Ureter (tissue), 1 donor: ENCODE data around the gene ZFHX3. TPM values are rescaled to one million over a fixed set of nuclear protein-coding genes. Genes with fewer than 3 reads are reported as not detected.

Source experiments
- DNase-seq: peaks from one replicate; pipeline ENCODE4 v3.0.0-alpha.2; 2020; ENCODE audit warnings: low spot score
- total RNA-seq: library from RNA; stranded (reverse); gene quantifications from one replicate; pipeline ENCODE4 v1.2.4, GENCODE V29; 2023
- donor health status: DM: yes; HTN: yes; CAD: no.

Gene ZFHX3
- total RNA-seq, 1 donor from 2014 or later = 60.8 TPM

DNA sequence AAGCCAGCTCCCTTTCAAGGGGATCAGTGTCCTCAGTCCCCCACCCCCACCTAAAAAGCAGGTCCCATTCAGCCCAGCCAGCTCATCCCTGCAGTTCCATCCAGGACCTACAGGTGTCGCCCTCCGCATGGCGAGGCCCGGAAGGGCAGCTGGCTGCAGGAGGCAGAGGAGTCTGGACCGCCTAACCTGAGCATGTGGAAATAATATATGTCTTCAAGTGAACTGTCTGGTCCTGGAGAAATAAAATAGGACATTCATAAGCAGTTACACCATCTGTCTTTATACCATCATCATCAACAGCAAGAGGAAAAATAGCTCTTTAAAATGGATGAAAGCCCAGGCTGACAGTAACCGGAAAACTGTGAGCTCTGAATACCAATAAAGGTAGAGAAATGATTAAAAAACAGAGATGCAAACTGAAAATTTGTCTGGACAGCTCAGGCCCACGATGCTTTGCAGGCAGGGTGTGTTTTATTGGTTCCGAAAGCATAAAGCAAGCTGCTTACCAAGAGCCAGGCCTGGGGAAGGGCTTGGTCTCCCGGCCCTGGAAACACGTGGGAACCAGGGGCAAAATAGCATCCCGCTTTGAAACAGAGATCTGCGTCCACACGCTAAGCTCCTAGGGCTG, 215.2 kb downstream of the ZFHX3 start:
- DNase-seq = peak; percentile 88

DNA sequence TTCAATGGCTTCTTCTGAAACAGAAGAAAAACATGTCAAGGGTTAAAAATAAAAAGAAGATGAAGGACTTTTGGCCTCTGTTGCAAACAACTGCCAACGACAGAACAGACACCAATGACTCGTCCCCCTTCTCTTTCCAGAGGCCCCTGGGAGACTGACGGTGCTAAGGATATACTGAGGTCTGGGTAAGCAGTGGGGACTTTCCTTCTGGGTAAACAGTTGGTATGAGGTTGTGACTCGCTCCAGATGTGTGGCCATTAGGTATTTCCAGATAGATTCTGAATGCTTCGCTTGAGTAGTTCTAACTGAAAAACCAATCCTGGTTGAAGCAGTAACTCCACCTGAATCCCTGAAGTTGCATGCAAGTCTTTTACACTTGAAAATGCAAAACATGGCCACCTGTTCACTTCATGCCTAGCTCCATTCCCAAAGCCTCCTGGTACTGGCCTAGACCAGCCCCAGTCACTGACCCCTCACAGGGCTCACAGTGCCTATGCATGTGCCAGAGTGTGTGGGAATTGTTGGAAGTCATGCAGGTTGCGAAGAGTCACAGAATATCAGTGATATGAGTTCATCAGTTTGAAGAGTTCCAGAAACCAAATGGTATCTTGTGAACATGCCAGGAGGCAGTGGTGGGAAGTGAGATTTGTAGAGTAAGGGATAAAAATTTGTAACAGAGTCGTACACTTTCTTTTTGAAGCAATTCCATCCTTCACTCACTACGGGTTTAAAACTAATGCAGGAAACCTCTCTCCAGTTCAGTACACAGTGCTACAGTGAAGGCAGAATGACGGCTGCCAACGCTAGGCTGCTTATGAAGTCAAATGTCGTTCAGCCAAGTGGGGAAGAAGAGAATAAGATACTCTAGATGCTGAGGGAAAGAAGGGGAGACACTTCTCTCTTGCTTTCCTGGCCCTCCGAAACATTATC, 217.8 kb downstream of the ZFHX3 start:
- no peak for DNase-seq

DNA sequence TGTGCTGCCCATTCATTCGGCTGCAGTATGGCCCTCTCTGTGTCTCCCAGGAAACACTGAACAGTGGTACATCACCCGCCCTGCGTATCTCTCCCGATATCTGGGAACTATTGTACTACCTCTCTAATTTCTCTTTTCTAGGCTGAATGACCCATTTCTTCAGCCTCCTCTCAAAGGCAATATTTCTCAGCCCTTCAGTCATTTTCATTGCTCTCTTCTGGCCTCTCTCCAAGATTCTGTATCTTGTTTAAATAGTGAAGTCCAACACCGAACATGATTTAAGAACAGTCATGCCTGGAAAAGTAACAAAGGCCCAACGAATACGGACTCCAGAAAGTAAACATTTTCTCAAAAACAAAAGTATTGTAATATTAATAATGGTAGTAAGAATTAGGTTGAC, 220.1 kb downstream of the ZFHX3 start:
- no peak for DNase-seq

DNA sequence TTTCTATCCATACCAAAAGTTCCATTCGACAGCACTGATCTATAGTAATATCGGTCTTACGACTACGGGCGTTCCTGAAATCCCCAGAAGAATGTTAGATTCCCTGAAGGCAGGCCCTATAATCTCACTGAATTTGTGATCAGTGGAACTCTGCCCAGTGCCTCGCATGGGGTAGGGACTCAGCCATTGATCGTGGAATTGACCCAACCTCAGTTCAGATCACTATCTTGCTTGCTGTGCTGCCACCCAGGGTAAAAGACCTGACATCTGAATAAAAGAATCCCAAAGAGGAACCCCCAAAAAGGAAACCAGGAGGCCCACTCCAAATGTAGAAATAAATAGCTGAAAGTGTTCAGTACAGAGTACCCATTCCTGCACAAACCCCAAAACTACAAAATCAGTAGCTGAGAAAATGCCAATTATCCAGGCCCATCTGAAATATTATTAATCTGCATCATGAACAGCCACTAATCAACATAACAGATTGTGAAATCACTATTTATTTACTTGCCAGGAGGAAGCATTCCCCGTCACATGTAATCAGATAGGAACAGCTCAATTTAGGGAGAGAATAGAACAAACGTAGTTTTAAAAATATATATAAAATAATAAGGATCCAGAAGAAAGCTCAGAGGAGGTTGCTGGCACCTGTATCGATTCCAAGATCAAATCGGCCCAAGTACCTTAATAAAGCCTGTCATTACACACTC, 221.9 kb downstream of the ZFHX3 start:
- DNase-seq = no peak

DNA sequence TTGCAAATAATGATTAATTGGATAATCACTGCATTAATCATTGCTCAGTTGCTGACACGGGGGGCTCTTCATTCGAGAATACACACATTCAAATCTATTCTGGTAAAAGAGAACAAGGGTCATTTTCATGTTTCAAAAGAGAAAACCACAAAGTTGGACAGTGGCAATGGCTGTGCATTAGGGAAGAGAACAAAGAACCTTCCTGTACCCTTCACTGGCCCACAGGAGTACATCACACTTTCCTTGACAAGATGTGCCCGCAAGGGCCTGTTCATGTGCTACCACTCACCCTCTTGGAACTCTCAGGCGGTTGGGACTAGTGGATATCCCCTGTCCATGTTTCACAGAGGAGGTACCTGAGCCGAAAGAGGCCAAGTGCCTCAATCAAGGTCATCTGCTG, 223.2 kb downstream of the ZFHX3 start:
- no peak for DNase-seq

DNA sequence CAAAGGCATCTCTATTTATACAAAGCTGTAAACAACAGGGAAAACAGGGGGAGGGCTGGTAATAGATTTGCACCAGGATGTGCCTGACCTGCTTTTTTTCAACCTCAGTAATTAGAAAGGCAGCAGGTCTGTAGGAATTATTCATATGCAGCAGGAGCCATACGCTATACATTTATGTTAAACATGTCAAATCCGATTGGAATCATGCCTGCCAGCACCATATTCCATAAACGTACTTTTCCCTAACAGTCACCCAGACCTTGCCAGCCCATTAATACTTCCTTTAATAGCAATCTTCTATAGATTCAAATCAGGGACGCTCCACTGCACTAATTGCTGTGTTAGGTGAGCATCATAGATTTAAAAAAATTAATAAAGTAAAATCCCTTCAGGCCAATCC, 223.9 kb downstream of the ZFHX3 start:
- no peak for DNase-seq

DNA sequence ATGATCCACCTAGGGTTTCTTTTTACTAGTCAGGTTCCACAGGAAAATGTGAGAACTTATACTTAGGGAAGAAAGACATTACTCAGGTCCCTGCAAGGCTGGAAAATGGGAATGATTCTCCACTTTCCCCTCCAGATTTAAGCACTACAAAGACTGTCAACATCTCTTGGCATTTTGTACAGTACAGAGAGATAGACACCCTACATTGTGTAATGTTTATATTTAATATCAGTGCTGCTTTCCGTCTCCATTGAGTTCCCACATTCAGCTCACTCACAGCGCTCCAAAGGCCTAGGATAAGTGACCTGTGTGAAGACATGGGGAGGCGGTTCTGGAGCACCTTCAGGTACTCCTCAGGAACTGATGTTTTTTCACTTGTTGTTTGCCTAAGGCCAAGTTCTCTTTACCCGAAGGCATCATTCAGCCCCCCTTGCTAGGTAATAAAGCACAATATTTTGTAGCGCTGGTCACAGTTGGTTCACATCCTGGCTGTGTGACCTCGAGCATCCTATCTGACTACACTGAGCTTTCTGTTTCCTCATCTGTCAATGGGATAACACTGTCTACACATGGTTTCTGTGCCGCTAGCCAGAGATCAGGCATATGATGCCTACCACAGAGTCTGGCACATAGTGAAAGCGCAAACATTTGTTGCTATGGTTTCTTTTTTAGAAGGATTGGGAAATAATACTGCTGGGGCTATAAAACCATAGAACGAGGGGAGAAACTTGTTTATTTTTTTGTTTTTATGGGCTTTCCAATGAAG, 226.6 kb downstream of the ZFHX3 start:
- DNase-seq = no peak

DNA sequence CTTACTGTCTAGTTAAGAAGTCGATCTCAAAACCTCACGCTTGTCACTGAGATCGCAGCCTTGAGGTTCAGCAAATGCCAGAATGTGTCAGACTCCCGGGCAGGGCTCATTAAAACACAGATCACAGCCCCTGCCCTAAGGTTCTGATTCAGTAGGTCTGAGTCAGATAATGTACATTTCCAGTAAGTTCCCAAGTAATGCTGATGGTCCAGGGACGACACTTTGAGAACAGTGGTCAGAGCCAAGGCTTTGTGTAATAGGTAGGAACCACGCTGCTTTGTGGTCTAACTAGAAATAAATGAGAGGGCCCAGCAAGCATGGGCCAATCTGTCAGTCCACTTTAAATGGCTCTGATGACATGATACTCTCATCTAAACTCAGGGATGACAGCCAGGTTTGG, 228.6 kb downstream of the ZFHX3 start:
- DNase-seq = no peak

DNA sequence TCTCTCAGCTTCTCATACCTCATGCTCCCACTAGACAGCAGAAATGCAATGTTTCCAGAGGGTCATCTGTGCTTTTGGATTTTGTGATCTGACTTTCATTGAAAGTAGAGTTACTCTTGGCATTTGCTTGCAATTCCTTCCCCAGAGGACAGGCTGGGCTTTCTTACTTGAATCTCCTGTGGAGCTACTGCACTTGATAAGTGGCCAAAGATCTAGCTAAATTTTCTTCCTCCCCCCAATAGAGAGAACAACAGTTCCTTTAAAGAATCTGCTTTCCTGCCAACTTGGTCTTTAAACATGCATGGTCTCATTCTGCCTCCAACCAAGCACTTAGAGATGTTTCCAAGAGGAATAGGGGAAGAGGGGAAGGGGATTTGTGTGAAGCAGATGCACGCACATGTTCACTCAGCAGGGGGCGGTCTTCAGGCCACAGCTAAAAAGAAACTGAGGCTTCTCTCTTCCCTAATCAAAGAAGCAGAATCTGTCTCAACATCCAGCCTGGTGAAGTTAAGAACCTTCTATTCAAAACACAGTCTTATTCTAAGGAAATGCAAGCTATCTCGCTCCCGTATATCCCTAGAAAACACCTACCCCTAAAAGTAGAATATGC, 229.6 kb downstream of the ZFHX3 start:
- no peak for DNase-seq

DNA sequence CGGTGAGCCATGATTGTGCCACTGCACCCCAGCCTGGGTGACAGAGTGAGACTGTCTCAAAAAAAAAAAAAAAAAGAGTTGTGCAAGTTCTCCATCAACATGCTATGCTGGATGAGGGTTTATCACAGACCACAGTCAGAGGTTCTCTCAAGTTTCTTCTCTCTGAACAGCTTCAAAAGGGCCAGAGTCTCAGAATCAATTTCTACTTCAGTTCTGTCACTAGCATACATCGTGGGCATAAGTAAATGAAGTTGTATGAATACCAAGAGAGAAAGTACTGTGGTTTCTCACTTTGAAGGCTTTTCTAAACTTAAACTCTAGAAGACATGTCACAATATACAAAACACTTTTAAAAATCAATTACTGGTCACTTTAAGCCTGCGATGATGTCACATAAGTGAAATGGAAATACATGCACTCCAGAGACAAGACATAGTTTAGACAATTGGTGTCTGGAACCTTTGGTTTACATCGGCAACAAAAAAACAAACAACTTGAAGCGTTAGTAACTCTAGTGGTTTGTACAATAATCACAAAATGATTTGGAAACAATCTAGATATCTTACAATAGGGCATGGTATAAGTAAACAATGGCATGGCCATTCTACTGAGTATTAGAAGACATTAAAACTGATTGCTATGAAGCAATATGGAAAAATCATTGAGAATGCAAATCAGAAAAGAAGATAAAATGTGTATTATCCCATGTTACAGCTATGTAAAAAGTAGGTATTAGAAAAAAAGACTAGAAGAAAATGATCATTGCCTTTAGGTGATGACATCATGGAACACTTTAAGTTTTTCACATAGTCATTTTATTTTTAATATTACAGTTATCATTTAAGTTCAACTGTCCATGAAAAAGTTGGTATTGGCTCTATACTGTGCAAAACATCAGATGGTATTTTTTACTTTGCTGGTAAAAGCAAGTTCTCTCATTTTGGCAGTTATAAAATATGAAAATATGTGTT, 232.3 kb downstream of the ZFHX3 start:
- DNase-seq = no peak

DNA sequence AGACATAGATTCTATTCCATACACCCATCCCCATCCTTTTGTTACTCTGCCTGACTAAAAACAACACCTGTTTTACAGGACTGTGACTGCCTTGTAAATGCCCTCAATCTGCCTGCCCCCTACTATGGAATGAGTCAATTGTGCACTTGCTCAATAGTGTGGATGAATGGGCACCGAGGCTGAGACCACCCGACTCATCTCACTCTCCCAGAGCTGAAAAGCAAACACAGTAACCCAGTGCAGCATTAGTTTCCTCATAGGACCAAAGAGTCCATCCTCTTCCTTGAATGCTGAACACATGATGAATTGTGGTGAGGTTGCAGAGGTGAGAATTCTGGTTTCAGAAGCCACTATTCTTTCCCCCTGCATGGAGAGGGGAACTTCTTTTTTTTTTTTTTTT, 233.7 kb downstream of the ZFHX3 start:
- DNase-seq = no peak

DNA sequence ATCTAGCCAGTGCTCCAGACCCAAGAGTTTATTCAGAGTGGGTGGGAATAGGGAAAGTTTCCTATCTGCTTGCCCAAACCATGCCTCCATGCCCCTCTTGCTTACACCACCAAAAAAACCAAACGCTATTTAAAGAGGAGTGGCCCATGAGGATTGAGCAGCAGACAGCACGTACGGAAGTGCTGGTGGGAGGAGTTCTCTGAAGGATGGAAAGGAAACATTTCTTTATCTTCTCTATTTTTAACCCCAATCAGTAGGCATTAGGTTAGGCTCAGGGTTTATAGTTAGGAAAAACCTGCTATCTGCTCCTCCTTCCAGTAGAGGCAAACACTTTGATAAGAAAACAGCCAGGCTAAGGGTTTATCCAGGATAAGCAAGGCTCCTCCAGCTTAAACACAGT, 235.3 kb downstream of the ZFHX3 start:
- DNase-seq = no peak

DNA sequence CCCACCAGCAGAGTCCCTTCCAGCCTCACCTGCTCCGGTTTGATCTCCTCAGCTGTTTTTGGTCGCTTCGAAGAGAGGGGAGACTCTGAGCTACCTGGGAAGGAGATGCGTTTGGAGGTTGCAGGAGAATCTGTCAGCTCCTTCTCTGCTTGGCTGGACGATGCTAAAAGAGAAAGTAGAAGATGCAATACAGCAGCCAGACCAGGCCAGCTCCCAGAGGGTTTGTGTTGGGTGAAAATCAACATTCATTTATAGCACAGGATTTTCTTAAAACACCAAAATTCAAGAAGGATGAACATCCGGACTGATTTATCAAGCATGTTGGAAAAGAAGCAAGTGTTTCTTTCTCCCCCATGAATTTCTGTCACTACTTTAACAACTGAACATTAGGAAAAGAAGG, 236.1 kb downstream of the ZFHX3 start:
- no peak for DNase-seq

DNA sequence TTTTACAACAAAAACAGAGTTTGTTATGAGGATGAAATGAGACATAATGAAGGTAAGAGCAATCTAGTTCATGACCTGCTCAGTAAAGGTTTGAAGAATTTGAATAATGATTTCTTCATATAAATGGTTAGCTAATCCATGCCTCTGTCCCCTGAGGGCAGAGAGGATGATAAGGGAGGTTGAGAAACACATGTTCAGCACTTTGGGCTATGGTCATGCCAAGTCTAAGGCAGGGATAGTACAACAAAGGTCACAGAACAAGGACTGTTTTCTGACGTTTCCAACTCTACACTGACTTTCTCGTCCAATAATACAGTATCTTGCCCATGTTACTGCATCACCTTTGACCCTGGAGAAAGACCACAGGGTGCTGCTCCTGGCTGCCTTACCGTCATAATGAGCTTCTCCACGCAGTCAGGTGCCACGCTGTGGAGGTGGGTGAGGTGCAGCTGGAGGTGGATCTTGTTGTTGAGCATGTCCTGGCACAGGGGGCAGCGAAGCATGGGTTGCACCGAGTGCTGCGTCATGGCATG, 236.7 kb downstream of the ZFHX3 start:
- no peak for DNase-seq

DNA sequence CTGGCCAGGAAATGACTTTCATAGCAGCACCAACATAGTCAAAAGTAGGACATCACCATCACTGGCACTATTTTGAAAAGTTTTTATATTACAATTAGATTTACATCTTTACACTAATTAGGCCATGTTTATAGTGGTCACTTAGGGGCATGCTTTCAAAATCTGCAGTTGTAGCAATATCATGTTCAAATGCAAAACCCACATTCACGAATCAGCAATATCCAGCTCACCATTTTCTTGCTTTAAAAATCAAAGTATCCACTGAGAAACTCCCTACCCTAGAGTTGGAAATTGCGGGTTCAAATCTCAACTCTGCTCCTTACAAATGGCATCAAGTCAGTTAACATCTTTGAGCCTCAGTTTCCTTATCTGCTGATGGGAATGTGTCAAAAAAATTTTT, 237.4 kb downstream of the ZFHX3 start:
- DNase-seq = no peak

DNA sequence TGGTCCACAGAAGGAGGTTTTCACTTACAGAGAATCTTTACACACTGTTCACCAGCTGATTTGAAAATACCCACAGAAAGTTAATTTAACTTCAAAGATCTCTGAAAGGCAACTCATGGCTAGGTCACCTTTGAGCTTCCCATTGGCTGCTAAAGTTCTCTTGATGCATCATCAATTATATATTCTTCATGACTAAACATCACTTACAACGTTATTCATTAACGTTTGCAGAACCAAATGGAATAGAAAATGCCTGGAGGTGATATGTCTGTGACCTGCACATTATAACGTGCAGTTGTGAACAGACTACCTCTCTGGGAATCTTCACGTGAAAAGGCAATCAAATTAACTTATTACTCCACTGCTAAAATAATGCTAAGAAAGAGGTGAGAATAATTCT, 238.5 kb downstream of the ZFHX3 start:
- DNase-seq = no peak

DNA sequence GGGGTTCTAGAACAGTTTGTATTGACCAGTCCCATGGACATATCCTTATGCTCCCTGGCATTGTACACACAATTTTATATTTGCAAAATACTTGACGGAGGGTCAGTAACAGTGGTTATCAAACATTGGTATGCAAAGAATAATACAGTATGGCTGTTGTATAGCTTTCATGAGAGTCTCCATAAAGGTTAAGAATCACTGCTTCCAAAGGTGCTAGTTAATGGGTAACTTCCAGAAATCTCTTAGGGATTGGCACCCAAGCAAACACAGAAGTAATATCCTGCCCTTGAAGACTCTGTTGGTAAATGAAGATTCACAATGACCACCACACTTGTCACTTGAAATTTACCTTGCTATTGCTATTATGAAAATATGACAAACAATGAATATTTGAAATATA, 239.2 kb downstream of the ZFHX3 start:
- DNase-seq = no peak

DNA sequence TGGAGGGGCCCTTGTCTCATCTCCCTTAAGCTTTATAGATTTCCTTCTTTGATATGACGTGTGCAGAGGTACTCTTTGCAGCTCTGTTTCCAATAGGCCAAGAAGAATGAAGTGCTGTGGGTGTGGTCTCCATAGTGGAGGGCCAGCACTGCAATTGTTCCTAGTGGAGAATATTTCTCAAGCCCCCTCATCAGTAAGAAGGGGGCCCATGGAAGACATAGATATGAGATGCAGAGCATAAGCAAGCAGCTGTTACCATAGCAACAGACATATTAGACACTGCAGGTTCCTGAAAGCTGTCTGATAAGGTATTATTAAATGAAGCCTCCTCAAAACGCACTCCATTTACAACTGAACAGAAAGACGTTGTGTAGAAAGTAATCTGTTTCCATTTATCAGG, 240.7 kb downstream of the ZFHX3 start:
- DNase-seq = no peak

DNA sequence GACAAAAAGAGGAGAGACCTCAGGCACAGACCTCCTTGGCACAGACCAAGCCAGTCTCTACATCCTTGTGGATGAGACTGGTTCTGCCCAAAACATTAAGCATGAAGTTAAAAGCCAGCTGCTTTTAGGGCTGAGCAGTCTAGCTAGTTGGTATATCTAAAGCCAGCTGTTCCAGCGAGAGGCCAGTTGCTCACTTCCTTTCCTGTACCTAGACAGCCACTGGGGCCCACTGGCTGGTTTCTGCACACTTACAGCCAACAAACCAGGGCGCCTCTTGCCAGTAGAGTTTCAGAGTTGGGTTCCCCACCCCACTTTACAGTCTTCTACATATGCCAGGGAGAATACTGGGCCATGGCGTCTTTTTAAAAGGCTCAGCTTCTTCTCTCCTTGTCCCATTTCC, 242.4 kb downstream of the ZFHX3 start:
- no peak for DNase-seq

DNA sequence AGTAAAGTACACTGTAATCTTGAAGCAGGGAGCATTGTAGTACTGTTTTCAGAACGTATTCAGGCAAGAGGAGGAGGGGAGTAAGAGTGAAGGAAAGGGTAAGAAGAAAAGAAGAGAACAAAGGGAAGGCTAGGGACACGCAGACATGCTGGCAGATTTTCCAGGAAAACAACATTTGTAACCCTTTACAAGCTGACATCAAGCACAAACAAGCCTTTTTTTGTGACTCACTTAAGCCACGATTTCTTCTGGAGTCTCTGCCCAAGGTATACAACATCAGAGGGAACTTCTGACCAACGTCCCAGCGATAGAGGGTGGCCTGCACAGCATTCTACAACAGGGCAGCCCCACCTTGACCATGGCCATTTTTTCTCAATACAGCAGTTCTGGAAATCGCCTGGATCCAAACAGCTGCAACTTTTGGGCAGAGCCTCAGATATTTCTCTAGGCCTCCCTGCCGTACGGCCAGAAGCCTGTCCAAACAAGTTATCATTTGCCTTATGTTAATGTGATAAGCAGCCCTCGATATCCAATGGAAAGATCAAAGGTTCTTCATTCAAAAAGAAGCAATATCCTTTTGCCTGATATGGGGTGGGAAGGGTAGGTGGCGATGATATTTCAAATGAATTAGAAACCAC, 247.3 kb downstream of the ZFHX3 start:
- DNase-seq = no peak
